ENCODE data around the gene LAMP2.

Gene LAMP2

GRCh38 chrX:120453985-120454384, 15.1 kb downstream of the LAMP2 start:
- DNase-seq = no peak

- DNase-seq = peak; percentile 6 to 37
These were observed 17.0 kb downstream of the LAMP2 start for GRCh38 chrX:120452131-120452530.

GRCh38 chrX:120450163-120450562, 18.9 kb downstream of the LAMP2 start:
- DNase-seq = peak in 1 of 2 experiments; percentile 23

GRCh38 chrX:120446498-120446897, 22.6 kb downstream of the LAMP2 start:
- DNase-seq = no peak

GRCh38 chrX:120439921-120440320, 29.2 kb downstream of the LAMP2 start:
- DNase-seq = no peak

GRCh38 chrX:120429776-120430540, 39.1 kb downstream of the LAMP2 start:
- DNase-seq = no peak

GRCh38 chrX:120428309-120428708, 40.8 kb downstream of the LAMP2 start:
- DNase-seq = no peak

- no peak for DNase-seq
These were observed 42.5 kb downstream of the LAMP2 start for GRCh38 chrX:120426599-120426998.

GRCh38 chrX:120419463-120419862, 49.6 kb downstream of the LAMP2 start:
- no peak for DNase-seq

GRCh38 chrX:120408168-120408567, 60.9 kb downstream of the LAMP2 start:
- no peak for DNase-seq

- DNase-seq = no peak
These were observed 62.5 kb downstream of the LAMP2 start for GRCh38 chrX:120406638-120407037.

GRCh38 chrX:120402369-120402768, 66.7 kb downstream of the LAMP2 start:
- DNase-seq = no peak

- DNase-seq = no peak
These were observed 67.8 kb downstream of the LAMP2 start for GRCh38 chrX:120401301-120401700.

- no peak for DNase-seq
These were observed 88.4 kb downstream of the LAMP2 start for GRCh38 chrX:120380699-120381098.

- no peak for DNase-seq
These were observed 89.0 kb downstream of the LAMP2 start for GRCh38 chrX:120379937-120380681.

- DNase-seq = no peak
These were observed 90.5 kb downstream of the LAMP2 start for GRCh38 chrX:120378570-120378969.
